Spinal cord (tissue), 4 donors: ENCODE results near the gene RXFP3. TPM values are rescaled to one million over a fixed set of nuclear protein-coding genes. Genes with fewer than 3 reads are reported as not detected.

Experiments used
- polyA plus RNA-seq, 2 donors: library from polyadenylated mRNA; unstranded; fragments of 120-200 nt; gene quantifications; one replicate each; pipeline ENCODE4 v1.2.1, GENCODE V29; 2013; ENCODE audit not compliant: insufficient read length in 2 of 2
- small RNA-seq: library from RNA; depleted of rRNA; stranded (forward); fragments of <200 nt; gene quantifications from one replicate; pipeline ENCODE3, GENCODE V24; 2014; ENCODE audit warnings: low replicate concordance
- total RNA-seq, 2 donors: library from RNA; depleted of rRNA in 1 of 2; stranded (reverse); fragments of 120-200 nt in 1 of 2; fragments of >200 nt in 1 of 2; gene quantifications; one replicate each; pipeline versions ENCODE4 v1.2.3 to v1.2.4, GENCODE V29; 2013 to 2014

Gene RXFP3
- total and polyA plus RNA-seq, 4 donors = 0.28 to 0.89 (median 0.56) TPM

Small RNA genes lying within 50 kb of the gene (small RNA-seq; reads per million reads assigned to genes)
- gene RNU6-923P = not detected

Other genes starting within 250 kb of the RXFP3 start
- gene ADAMTS12, start 44.4 kb upstream of the RXFP3 start, total RNA-seq = 10 to 100 TPM; 18.4 to 44.5 TPM
- 1 to 10 TPM; 8.1 to 8.7 TPM for gene ADAMTS12, start 44.4 kb upstream of the RXFP3 start, polyA plus RNA-seq
- gene SLC45A2, start 48.3 kb downstream of the RXFP3 start, total RNA-seq = under 1 TPM; 0.39 to 0.40 TPM
- gene SLC45A2, start 48.3 kb downstream of the RXFP3 start, polyA plus RNA-seq = under 1 TPM; 0.46 to 0.56 TPM
- gene AMACR, start 71.7 kb downstream of the RXFP3 start, total RNA-seq = 10 to 100 TPM; 13.4 to 18.6 TPM
- gene AMACR, start 71.7 kb downstream of the RXFP3 start, polyA plus RNA-seq = 10 to 100 TPM; 15.7 to 21.8 TPM
- gene C1QTNF3, start 106.8 kb downstream of the RXFP3 start, total RNA-seq = 10 to 100 TPM; 49.8 to 52.4 TPM
- 10 to 100 TPM; 30.3 to 31.6 TPM for gene C1QTNF3, start 106.8 kb downstream of the RXFP3 start, polyA plus RNA-seq